Thyroid gland (tissue), 4 donors: Measurements from ENCODE around the gene TBC1D1. TPM values are rescaled to one million over a fixed set of nuclear protein-coding genes. Genes with fewer than 3 reads are reported as not detected.

Experiments
- DNase-seq, 2 donors: peaks; one replicate each; pipeline ENCODE4 v3.0.0-alpha.2; 2019
- H3K27ac ChIP-seq, 3 donors: fragments of 200-600 bp; sonication (generic); 1 replicate in 2 of 3; 2 replicates in 1 of 3; pipeline ENCODE4 v1.5.1; 2016 to 2019; ENCODE audit warnings: mild to moderate bottlenecking in 1 of 3, moderate library complexity in 1 of 3
- H3K27me3 ChIP-seq: fragments of 200-600 bp; sonication (generic); one replicate; pipeline ENCODE4 v1.5.1; 2019
- H3K36me3 ChIP-seq, 2 donors: fragments of 200-600 bp; sonication (generic); one replicate each; pipeline ENCODE4 v1.5.1; 2016 to 2019
- H3K4me1 ChIP-seq, 2 donors: fragments of 200-600 bp; sonication (generic); one replicate each; pipeline ENCODE4 v1.5.1; 2017 to 2019
- H3K4me3 ChIP-seq, 3 donors: fragments of 200-600 bp; sonication (generic); replicated peaks in 1 of 3; 1 replicate in 2 of 3; 2 replicates in 1 of 3; pipeline ENCODE4 v1.5.1; 2016; ENCODE audit warnings: mild to moderate bottlenecking in 1 of 3
- H3K9me3 ChIP-seq: fragments of 200-600 bp; sonication (generic); one replicate; pipeline ENCODE4 v1.5.1; 2017
- POLR2A ChIP-seq, 2 donors: fragments of 450-650 bp; IDR thresholded peaks; one replicate each; pipeline ENCODE4 v1.6.1; 2017; ENCODE audit warnings: antibody characterized with exemption in 2 of 2, mild to moderate bottlenecking in 2 of 2, moderate library complexity in 1 of 2
- WGBS, 2 donors: methylation state at CpG; one replicate each; pipeline ENCODE4 v1.1.5; 2017; 5-methylcytosine and 5-hydroxymethylcytosine counted together
- intact Hi-C: fragments of 100-400 bp; cut with DNase I; formaldehyde crosslinking; loops from one replicate; pipeline ENCODE4 v1.15.1; 2023
- total RNA-seq, 4 donors: library from RNA; depleted of rRNA; stranded (reverse); fragments of >200 nt; gene quantifications; one replicate each; pipeline ENCODE4 v1.2.3, GENCODE V29; 2016
- TF ChIP-seq, protein P1 (sequence below), 6 experiments: fragments of 200-600 bp in 3 of 6; fragments of 450-650 bp in 3 of 6; sonication (generic) in 3 of 6; IDR thresholded peaks; one replicate each; pipeline ENCODE4 v1.5.1; 2016 to 2019; ENCODE audit warnings: antibody characterized with exemption in 6 of 6, mild to moderate bottlenecking in 2 of 6, inconsistent platforms in 1 of 6, moderate library complexity in 1 of 6

Gene TBC1D1
- total RNA-seq, 4 donors from 2014 or later = 192 to 284 (median 230) TPM

DNA sequence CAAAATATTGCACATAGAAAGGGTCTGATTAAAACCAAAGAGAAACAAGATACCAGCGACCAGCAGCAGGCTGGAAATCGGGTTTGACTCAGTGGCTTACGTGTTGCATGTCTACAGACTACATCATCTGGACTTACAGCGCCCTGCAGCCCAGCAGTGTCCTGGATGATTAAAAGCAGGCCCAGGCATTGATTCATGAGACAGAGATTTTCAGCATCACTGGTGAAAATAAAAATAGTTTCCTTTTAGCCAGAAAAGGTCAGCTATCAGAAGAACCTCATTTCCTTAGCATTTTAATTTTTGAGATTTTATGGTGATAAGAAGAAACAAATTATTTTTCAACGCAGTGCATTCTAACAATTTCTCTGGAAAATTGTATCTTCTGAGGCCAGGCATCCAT, 259.9 kb downstream of the TBC1D1 start:
- H3K27ac ChIP-seq = no peak overlapping the region
- H3K9me3 ChIP-seq = no peaks in the 10 kb centered on the region
- no peak overlapping the region for H3K4me3 ChIP-seq
- intact Hi-C loops = no loop called here
- no peaks in the 10 kb centered on the region for H3K36me3 ChIP-seq
- 78 to 87% methylated on average over 5 of the region's 5 CpGs for WGBS, 2 donors
- TF ChIP-seq, protein P1, sequence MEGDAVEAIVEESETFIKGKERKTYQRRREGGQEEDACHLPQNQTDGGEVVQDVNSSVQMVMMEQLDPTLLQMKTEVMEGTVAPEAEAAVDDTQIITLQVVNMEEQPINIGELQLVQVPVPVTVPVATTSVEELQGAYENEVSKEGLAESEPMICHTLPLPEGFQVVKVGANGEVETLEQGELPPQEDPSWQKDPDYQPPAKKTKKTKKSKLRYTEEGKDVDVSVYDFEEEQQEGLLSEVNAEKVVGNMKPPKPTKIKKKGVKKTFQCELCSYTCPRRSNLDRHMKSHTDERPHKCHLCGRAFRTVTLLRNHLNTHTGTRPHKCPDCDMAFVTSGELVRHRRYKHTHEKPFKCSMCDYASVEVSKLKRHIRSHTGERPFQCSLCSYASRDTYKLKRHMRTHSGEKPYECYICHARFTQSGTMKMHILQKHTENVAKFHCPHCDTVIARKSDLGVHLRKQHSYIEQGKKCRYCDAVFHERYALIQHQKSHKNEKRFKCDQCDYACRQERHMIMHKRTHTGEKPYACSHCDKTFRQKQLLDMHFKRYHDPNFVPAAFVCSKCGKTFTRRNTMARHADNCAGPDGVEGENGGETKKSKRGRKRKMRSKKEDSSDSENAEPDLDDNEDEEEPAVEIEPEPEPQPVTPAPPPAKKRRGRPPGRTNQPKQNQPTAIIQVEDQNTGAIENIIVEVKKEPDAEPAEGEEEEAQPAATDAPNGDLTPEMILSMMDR (IDR thresholded peaks at IDR 0.05) = no peak
- TF ChIP-seq POLR2A (IDR thresholded peaks at IDR 0.05) = no peak
- H3K4me1 ChIP-seq = peaks cover 8 to 17% of the 10 kb centered on the region in 2 donors
- no peak for DNase-seq
- no peaks in the 10 kb centered on the region for H3K27me3 ChIP-seq

DNA sequence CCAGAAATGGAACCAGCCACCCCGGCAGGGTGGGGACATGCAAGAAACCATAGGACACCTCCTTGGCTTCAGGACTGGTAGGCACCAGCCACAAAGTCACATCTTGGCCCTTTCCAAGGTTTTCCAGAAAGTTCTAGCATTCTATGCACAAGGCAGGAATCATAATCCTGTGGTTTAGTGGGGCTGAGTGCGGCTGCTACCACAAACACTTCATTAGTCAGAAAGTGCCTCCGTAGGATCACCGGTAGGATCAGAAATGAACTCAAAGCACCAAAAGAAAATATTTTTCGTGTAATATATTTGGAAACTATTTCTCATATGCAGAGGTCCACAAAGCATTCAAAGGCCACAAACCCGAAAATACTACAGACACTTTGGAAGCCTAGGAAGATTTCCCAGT, 261.0 kb downstream of the TBC1D1 start:
- Histone ChIP-seq H3K4me1 (peaks cover 8 to 19% of the 10 kb centered on the region in 2 donors), H3K4me3 (no peak overlapping the region), H3K27me3 (no peaks in the 10 kb centered on the region), H3K27ac (no peak overlapping the region), H3K9me3 (no peaks in the 10 kb centered on the region), H3K36me3 (no peaks in the 10 kb centered on the region)
- no peak for DNase-seq
- intact Hi-C loops = no loop called here
- WGBS, 2 donors = 89 to 90% methylated on average over 6 of the region's 6 CpGs
- no peak for TF ChIP-seq POLR2A (IDR thresholded peaks at IDR 0.05)
- TF ChIP-seq, protein P1 (IDR thresholded peaks at IDR 0.05) = no peak

DNA sequence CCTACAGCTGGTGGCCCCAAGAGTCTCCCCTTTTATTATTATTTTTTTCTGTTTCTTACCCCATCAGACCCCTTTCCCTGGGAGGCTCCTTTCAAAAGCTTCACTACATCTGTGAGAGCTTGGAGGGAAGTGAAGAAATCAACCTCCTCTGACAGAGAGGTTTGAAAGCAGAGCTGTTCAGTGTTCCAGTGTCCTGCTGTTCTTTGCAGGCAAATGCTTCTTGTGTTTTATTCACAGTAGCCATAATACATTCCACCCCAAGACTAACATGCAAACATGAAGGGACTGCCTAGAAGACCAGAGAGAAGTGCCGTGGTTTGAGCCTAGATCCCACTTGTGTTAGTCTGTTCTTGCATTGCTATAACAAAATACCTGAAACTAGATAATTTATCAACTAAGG, 261.4 kb downstream of the TBC1D1 start:
- Histone ChIP-seq H3K4me3 (no peak overlapping the region), H3K36me3 (no peaks in the 10 kb centered on the region), H3K27me3 (no peaks in the 10 kb centered on the region), H3K4me1 (peaks cover 8 to 19% of the 10 kb centered on the region in 2 donors), H3K27ac (no peak overlapping the region), H3K9me3 (no peaks in the 10 kb centered on the region)
- intact Hi-C loops = no loop called here
- WGBS, 2 donors = 96 to 100% methylated on average over 1 of the region's 1 CpG
- TF ChIP-seq, protein P1 (IDR thresholded peaks at IDR 0.05) = no peak
- no peak for TF ChIP-seq POLR2A (IDR thresholded peaks at IDR 0.05)
- no peak for DNase-seq

DNA sequence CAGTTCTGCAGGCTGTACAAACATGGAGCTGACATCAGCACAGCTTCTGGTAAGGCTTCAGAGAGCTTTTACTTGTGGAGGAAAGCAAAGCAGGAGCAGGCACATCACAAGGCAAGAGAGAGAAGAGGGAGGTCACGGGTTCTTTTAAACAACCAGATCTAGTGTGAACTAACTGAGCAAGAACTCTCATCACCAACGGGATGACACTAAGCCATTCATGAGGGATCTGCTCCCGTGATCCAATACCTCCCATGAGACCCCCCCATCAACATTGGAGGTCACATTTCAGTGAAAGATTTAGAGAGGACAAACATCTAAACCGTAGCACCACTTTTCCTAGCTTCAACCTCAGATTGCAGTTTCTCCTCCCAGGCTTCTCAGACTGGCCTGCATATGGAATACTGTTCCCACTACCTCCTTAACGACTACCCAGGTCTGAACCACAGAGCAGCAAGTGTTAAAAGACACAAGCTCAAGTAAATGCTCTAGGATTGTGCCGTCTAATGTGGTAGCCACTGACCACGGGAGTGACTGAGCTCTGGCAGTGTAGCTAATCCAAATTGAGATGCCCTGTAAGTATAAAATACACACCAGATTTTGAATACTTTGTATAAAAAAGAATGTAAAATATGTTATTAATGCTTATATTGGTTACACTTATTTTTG, 262.0 kb downstream of the TBC1D1 start:
- Histone ChIP-seq H3K4me3 (no peak overlapping the region), H3K4me1 (peaks cover 8 to 24% of the 10 kb centered on the region in 2 donors), H3K27ac (no peak overlapping the region), H3K9me3 (no peaks in the 10 kb centered on the region), H3K36me3 (no peaks in the 10 kb centered on the region), H3K27me3 (no peaks in the 10 kb centered on the region)
- DNase-seq = no peak
- 85 to 87% methylated on average over 7 of the region's 7 CpGs for WGBS, 2 donors
- intact Hi-C loops = no loop called here
- no peak for TF ChIP-seq POLR2A (IDR thresholded peaks at IDR 0.05)
- TF ChIP-seq, protein P1 (IDR thresholded peaks at IDR 0.05) = no peak

DNA sequence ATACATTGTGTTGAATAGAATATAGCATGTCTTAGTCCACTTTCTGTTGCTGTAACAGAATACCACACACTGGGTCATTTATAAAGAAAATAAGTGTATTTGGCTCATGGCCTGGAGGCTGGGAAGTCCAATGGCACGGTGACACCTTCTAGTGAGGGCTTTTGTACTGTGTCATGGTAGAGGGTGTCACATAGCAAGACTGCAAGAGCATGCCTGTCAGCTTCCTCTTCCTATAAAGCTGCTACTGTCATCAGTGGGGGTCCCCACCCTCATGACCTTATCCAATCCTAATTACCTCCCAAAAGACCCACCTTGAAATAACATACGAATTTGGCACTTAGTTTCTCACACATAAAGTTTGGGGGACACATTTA, 262.5 kb downstream of the TBC1D1 start:
- TF ChIP-seq POLR2A (IDR thresholded peaks at IDR 0.05) = no peak
- TF ChIP-seq, protein P1 (IDR thresholded peaks at IDR 0.05) = no peak
- Histone ChIP-seq H3K4me1 (peaks cover 8 to 24% of the 10 kb centered on the region in 2 donors), H3K36me3 (no peaks in the 10 kb centered on the region), H3K27me3 (no peaks in the 10 kb centered on the region), H3K27ac (no peak overlapping the region), H3K9me3 (no peaks in the 10 kb centered on the region), H3K4me3 (no peak overlapping the region)
- intact Hi-C loops = no loop called here
- no peak for DNase-seq
- 81 to 87% methylated on average over 2 of the region's 2 CpGs for WGBS, 2 donors
